ENCODE results near the gene TUFM. TPM values are rescaled to one million over a fixed set of nuclear protein-coding genes. Genes with fewer than 3 reads are reported as not detected.
A peak's percentile ranks its signal among the peaks of the same experiment; 100 is the strongest.

Gene TUFM
- total and polyA plus RNA-seq, 2 of the 8 experiments (the other 6 are each of a cell fraction or from before 2014, with no cell fraction given), result 216 to 249 TPM

GRCh38 chr16:28821874-28822519 is 24.2 kb downstream of the TUFM start:
- no peak for FAIRE-seq
- Histone ChIP-seq H3K9ac (replicated peaks in 1 of 4; ENCODE audit: extremely low read depth in 1 of 4, low read depth in 3 of 4, low read length in 3 of 4) (peak overlapping the region in 3 of 4 experiments; percentile 48 to 88 (median 87); a peak in 5 of 7 replicates), H3K14ac (ENCODE audit: insufficient read length) (no peak overlapping the region), H3K36me3 (ENCODE audit: control insufficient read depth in 2 of 4, insufficient read depth in 4 of 4, low read length in 3 of 4) (peaks cover 11 to 19% (median 18%) of the 10 kb centered on the region in 4 experiments), H2BK5ac (ENCODE audit: low read depth, low read length) (0 out of 2 replicates have a peak overlapping the region, but pooled peaks have one; percentile 37), H3K79me1 (ENCODE audit: low read depth, low read length) (no peaks in the 10 kb centered on the region), H3K23ac (ENCODE audit: insufficient read length) (no peak overlapping the region), H4K8ac (ENCODE audit: extremely low read depth, insufficient read depth, low read length) (no peak overlapping the region), H3K79me2 (ENCODE audit: control insufficient read depth in 1 of 2, insufficient read depth in 2 of 2, low read length in 2 of 2) (peaks cover 10 to 27% of the 10 kb centered on the region in 2 experiments), H3K4me3 (ENCODE audit: extremely low read depth in 1 of 4, insufficient read depth in 2 of 4, low read depth in 3 of 4, low read length in 4 of 4) (peak overlapping the region; percentile 88 to 97 (median 92)), H4K5ac (ENCODE audit: insufficient read length, low read depth, low read length) (peak overlapping the region; percentile 86), H2BK12ac (ENCODE audit: low read depth, low read length) (no peak overlapping the region), H2BK120ac (replicated peaks; ENCODE audit: low read depth, low read length) (no peak overlapping the region), H2AK5ac (ENCODE audit: low read depth, low read length) (no peak overlapping the region), H3K56ac (replicated peaks; ENCODE audit: insufficient read length, low read depth, low read length) (peak overlapping the region; percentile 9), H3K9me3 (ENCODE audit: insufficient read depth in 2 of 2, low read depth in 1 of 2, low read length in 1 of 2) (no peaks in the 10 kb centered on the region), H3K23me2 (ENCODE audit: low read depth, low read length) (peaks cover 12% of the 10 kb centered on the region), H3K4me1 (replicated peaks in 1 of 4; ENCODE audit: control insufficient read depth in 3 of 4, insufficient read depth in 4 of 4, low read length in 3 of 4) (peaks cover 0 to 3% (median under 1%) of the 10 kb centered on the region in 4 experiments; a peak in 3 of 7 replicates), H2BK20ac (ENCODE audit: low read length) (no peak overlapping the region), H2BK15ac (ENCODE audit: low read length) (no peak overlapping the region), H3K27me3 (replicated peaks in 1 of 4; ENCODE audit: control insufficient read depth in 3 of 4, extremely low read depth in 1 of 4, insufficient read depth in 3 of 4, low read length in 3 of 4) (no peaks in the 10 kb centered on the region), H2AFZ (ENCODE audit: low read length) (peak overlapping the region; percentile 6; the same call in 1 of the 2 replicates), H3K18ac (ENCODE audit: extremely low read depth, low read length) (peak overlapping the region; percentile 57; the same call in 1 of the 2 replicates), H3K4me2 (ENCODE audit: insufficient read depth in 1 of 2, low read depth in 2 of 2, low read length in 2 of 2) (peak overlapping the region; percentile 72 to 78), H4K20me1 (replicated peaks in 1 of 2; ENCODE audit: control insufficient read depth in 1 of 2, insufficient read depth in 2 of 2, low read length in 2 of 2) (peaks cover 0 to 8% of the 10 kb centered on the region in 2 experiments), H4K91ac (replicated peaks; ENCODE audit: insufficient read length, low read length) (no peak overlapping the region), H3K27ac (ENCODE audit: low read depth, low read length) (peak overlapping the region; percentile 88), H3K4ac (replicated peaks; ENCODE audit: insufficient read length, low read depth, low read length) (peak overlapping the region; percentile 55)
- WGBS, 2 experiments (ENCODE audit: extremely low coverage in 1 of 2, insufficient coverage in 1 of 2, insufficient read length in 1 of 2, insufficient replicate concordance in 2 of 2, low coverage in 1 of 2, low lambda C conversion rate in 2 of 2, missing lambda C conversion rate in 1 of 2), result 44% methylated on average over 13 of the region's 13 CpGs; no CpG with 5 or more reads in 1 of the 2 experiments
- ChIA-PET CTCF (ENCODE audit: partially characterized antibody) (interaction anchor here (0.9 kb wide), 2 partner anchors 10 to 20 kb away, joined by 3 to 4 read pairs; no protein-coding TSS in a partner anchor), POLR2A (ENCODE audit: partially characterized antibody) (interaction anchor here (0.7 to 23.3 kb wide), 19 partner anchors 9 to 1026 kb away, joined by 3 to 756 read pairs (median 5); partner anchors contain the start of genes ATP2A1, NFATC2IP, SH2B1 and SPNS1)
- TF ChIP-seq GTF2F1 (IDR thresholded peaks at IDR 0.05; ENCODE audit: borderline replicate concordance, low read depth, low read length), result no peak
- TF ChIP-seq SP1 (IDR thresholded peaks at IDR 0.05; ENCODE audit: low read depth, low read length), result 0 out of 2 replicates have a peak, but pooled peaks have one; percentile 3
- 0 out of 2 replicates have a peak, but pooled peaks have one; percentile 44 for TF ChIP-seq ATF2 (IDR thresholded peaks at IDR 0.05; ENCODE audit: low read length)
- no peak for TF ChIP-seq KDM4A (IDR thresholded peaks at IDR 0.05; ENCODE audit: low read depth, low read length, severe bottlenecking)
- no peak for DNase-seq (ENCODE audit: low read depth in 1 of 2, low spot score in 2 of 2)

Measured in H1 (cell line).